Stimulated activated CD4-positive, alpha-beta T cell treated with anti-CD3 and anti-CD28 coated beads, Interleukin-15, amount 100 ng/mL, for 24 hours (primary cell): ENCODE results near the gene TCF12.
A peak's percentile ranks its signal among the peaks of the same experiment; 100 is the strongest.
"Not testable (repeated sequence)": the region's sequence is repeated elsewhere in the genome, so short reads cannot be mapped to it uniquely, and the experiment has no call there.

Source experiments
- DNase-seq: peaks from one replicate; pipeline ENCODE4 v3.0.0-alpha.2; 2020

TCF12 gene

GRCh38 chr15:56916825-56917477, 1.5 kb upstream of the TCF12 start:
- no peak for DNase-seq

GRCh38 chr15:56917652-56918045, 795 bp upstream of the TCF12 start:
- no peak for DNase-seq

GRCh38 chr15:56919031-56919608, 676 bp downstream of the TCF12 start:
- peak; percentile 68 for DNase-seq

- DNase-seq: no peak
Measured at GRCh38 chr15:56919609-56920366, 1.3 kb downstream of the TCF12 start.

GRCh38 chr15:56920367-56920627, 1.9 kb downstream of the TCF12 start:
- no peak for DNase-seq

GRCh38 chr15:56923174-56923591, 4.7 kb downstream of the TCF12 start:
- no peak for DNase-seq

GRCh38 chr15:56927816-56928215, 9.4 kb downstream of the TCF12 start:
- DNase-seq: no peak

GRCh38 chr15:56929399-56929798, 11.0 kb downstream of the TCF12 start:
- DNase-seq: no peak

GRCh38 chr15:56929933-56930332, 11.5 kb downstream of the TCF12 start:
- no peak for DNase-seq

- DNase-seq: no peak
Measured at GRCh38 chr15:56930669-56931313, 12.3 kb downstream of the TCF12 start.

GRCh38 chr15:56931639-56932508, 13.4 kb downstream of the TCF12 start:
- DNase-seq: no peak

- DNase-seq: not testable (repeated sequence)
Measured at GRCh38 chr15:56932509-56932868, 14.0 kb downstream of the TCF12 start.

- DNase-seq: no peak
Measured at GRCh38 chr15:56933410-56933809, 15.0 kb downstream of the TCF12 start.

GRCh38 chr15:56933811-56934210, 15.4 kb downstream of the TCF12 start:
- no peak for DNase-seq

GRCh38 chr15:56934269-56934668, 15.8 kb downstream of the TCF12 start:
- no peak for DNase-seq

GRCh38 chr15:56936929-56937328, 18.5 kb downstream of the TCF12 start:
- DNase-seq: no peak

- no peak for DNase-seq
Measured at GRCh38 chr15:56939257-56939656, 20.8 kb downstream of the TCF12 start.

GRCh38 chr15:56940388-56940787, 21.9 kb downstream of the TCF12 start:
- no peak for DNase-seq

GRCh38 chr15:56942118-56942517, 23.7 kb downstream of the TCF12 start:
- no peak for DNase-seq

- DNase-seq: no peak
Measured at GRCh38 chr15:56943403-56943802, 25.0 kb downstream of the TCF12 start.

- no peak for DNase-seq
Measured at GRCh38 chr15:56944485-56944884, 26.0 kb downstream of the TCF12 start.

- no peak for DNase-seq
Measured at GRCh38 chr15:56946150-56946549, 27.7 kb downstream of the TCF12 start.
